NCI-H1105 treated with DMSO at 0.1 percent for 48 hours (cell line): ENCODE measurements around the gene PNPLA7.
"Not testable (repeated sequence)": the region's sequence is repeated elsewhere in the genome, so short reads cannot be mapped to it uniquely, and the experiment has no call there.

Experiments used
- DNase-seq: peaks from one replicate; lab custom pipeline; 2025; lab: John Stamatoyannopoulos, UW

The PNPLA7 gene

GRCh38 chr9:137478962-137479861, 71.0 kb downstream of the PNPLA7 start:
- DNase-seq: no peak

DNA sequence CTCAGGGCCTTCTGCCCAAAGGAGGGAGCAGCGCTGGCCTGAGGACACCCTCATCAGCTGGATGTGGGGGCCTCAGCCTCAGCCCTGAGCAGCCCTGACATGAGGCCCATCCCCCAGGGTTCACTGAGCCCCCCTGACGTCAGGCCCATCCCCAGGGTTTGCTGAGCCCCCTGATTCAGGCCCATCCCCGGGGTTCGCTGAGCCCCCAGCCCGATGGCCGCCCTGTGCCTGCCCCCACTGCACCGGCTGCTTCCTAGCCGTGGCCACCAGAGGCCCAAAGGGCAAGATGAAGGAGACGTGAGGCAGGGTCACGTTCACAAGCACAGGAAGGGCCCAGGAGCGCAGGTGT, 71.6 kb downstream of the PNPLA7 start:
- DNase-seq: no peak

DNA sequence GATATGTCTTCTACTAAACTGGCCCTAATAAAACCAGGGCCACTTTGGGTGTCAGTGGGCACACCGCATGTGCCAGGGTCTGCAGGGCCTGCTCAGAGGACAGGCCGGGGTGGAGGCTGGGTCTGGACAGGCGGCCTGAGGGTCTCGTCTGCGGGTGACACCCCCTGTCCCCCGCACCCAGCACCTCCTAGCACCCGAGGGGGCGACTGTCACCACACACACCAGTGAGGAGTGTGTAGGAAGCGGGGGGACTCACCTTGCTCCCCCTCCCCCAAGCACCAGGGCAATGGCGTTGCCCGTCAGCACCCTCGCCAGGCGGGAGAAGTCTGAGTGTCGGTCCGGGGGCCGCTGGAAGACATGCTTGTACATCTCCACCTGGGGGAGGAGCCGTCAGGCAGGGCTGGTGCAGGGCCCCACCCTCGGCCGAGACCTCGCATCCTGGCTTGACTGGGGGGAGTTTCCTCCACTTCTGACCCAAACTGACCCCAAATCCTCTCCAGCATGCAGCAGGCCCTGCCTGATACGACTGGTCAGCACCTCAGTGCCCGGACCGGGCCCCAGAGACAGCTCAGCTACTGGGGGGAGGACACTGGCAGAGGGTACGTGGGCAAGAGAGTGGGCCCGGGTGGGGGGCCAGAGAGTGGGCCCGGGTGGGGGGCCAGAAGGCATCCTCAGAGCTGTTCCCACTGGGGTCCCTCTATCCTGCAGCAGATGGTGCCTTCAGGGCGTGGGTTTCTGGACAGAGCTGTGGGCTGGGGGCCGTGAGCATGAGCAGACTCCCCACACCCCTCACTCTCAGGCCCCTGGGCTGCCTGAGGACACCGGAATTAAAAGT, 72.2 kb downstream of the PNPLA7 start:
- no peak for DNase-seq

GRCh38 chr9:137476856-137477255, 73.3 kb downstream of the PNPLA7 start:
- no peak for DNase-seq

GRCh38 chr9:137475666-137476065, 74.5 kb downstream of the PNPLA7 start:
- DNase-seq: no peak

DNA sequence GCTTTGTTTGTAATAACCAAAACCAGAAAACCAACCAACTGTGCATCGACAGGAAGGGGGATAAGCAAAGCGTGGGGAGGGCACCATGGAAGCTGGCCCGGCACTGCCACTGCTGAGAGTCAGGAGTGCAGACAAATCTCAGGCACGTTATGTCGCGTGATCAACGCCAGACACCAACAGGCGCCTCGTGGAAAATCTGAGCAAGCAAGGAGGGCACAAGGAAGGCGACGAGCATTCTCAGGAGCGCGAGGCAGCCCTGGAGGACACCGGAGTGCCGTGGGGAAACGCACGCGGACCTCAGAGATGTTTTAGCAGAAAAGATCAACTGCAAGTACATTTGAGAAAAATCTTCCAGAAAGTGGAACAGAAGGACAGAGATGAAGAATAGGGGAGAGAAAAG, 75.9 kb downstream of the PNPLA7 start:
- no peak for DNase-seq

- DNase-seq: no peak
Observed at GRCh38 chr9:137470785-137471184, 79.4 kb downstream of the PNPLA7 start.

DNA sequence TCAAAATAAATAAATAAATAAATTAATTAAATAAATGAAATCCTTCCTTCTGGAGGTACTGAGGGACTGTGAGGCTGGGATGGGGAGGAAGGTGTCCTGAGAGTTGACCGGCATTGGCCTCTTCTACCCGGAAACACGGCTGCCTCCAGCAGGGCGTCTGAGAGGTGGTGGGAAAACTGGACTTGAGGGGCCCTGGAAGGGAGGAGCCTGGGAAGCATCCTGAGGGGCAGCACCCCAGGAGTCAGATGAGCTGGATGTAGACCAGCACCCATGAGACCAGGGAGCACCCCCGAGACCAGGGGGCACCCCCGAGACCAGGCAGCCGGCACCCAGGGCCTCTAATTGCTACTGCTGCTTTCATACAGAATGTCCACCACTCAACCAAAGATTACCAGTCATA, 82.3 kb downstream of the PNPLA7 start:
- no peak for DNase-seq

DNA sequence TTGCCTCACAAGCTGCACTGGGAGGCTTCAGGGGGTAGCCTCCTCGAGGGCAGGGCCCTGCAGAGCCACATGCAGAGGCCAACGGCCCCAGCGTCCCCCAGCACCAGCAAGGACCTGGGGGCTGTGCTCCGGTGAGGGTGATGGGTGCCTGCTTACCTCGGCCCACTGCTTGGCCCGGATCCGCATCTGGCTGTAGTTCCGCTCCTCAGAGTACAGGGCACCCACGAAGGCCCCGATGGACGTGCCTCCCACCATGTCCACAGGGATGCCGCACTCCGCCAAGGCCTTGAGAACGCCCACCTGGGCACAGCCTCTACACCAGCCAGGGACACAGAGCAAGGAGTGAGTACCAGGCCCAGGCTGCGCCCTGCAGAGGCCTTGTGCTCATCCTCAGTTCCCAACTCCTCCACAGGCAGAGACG, 83.0 kb downstream of the PNPLA7 start:
- no peak for DNase-seq

GRCh38 chr9:137466389-137467085, 83.7 kb downstream of the PNPLA7 start:
- not testable (repeated sequence) for DNase-seq

DNA sequence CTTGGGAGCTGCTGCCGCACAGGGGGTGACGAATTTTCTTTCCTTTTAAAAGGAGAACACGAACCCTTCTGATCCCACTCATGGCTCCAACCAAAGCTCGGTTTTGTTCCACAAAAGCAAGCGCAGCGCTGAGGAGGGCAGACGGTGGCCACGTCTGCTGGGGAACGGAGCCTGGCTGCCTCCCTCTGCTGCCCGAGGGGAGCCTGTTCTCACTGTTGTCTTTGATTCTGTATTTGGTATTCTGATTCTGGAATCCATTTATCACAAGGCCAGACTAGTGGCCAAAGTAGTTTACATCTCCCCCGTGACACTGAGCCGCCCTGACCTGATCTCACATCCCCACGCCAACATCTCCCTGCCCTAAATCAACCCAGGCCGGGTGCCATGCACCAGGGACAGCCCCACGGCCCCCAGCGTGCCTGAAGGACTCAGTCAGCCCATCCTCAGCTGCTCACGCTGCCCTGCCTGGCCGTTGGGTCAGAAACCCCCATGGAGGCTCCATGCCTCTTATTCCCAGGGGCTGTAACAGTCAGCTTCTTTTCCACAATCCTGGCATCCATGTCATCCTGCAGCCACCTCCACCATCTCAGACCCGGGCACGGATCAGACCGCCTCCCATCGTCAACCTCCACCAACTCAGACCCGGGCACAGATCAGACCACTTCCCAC, 84.3 kb downstream of the PNPLA7 start:
- DNase-seq: no peak

DNA sequence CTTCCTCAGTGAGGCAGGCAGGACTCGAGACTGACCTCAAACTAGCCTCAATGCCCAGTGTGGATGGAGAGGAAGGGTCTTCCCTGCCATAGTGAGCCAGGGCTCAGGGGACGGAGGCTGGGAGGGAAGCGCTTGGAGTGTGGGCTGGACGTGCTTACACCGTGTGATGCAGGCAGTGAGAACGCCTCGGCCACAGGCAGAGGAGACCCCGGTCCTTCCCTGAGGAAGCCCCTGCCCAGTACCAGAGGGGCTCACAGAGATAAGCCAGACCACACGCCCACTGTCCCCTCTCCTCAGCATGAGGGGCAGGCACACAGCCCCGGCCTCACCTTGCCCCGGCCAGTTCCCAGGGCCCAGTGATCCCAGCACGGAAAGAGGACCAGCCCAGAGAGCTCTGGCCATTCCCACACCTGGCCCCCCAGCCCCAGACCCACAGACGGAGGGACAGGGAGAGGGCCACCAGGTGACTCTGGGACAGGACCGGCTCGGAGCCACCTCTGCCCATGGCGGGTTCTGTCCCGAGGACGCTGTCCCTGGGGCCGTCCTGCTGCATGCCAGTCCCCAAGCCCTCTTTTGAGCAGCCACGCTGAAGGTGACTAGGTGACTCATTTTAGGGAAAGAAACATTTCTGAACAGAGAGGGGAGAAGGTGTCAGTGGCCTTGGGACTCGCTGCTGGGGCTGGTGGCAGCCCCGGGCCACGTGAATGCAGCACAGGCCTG, 85.0 kb downstream of the PNPLA7 start:
- DNase-seq: no peak

DNA sequence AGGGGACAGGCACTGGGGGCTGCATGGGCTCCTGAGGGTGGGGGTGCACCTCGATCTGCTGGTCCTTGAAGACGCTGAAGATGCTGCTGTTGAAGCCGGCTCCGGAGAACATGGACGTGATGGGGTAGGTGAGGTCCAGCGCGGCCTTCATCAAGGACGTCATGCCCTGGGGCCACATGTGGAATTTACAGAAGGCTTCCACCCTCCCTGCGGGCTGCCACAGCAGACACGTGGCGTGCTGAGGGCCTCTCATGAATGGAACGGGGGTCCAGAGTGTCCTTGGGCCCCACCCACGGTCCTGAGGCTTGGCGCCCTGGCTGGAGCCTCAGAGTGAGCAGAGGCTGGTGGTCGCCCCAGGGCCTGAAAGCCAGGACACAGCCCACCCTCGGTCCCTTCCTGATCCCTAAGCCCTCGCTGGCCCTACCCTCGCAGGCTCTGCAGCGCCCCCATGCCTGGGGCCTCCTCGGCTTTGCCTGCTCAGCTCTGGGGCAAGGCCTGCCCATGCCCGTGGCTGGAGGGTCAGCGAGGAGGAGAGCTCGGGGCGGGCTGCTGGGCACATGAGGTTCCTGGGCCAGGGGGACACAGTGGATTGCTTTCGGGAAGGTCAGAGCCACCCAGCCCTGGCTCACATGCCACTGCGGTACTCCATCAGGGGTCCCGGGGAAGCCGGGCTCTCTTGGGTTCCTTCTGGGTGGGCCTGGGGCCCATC, 85.8 kb downstream of the PNPLA7 start:
- DNase-seq: no peak

DNA sequence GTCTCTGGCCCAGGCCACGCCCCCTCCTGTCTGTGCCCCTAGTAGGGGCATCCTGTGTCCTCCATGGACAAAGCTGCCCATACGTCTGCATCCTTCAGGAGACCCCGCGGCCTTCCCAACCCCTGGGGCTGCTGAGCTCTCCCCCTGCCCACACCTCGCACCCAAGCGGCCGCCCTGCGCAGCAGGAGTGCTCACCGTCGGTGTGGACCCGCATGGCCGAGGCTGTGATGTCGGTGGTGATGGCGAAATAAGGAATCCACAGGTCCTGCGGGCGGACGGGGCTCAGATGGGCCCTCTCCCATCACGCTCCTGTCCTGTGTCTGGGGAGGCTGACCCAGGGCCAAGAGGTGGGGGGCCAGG, 86.3 kb downstream of the PNPLA7 start:
- no peak for DNase-seq

GRCh38 chr9:137462986-137463930, 86.9 kb downstream of the PNPLA7 start:
- DNase-seq: no peak

GRCh38 chr9:137462396-137462985, 87.7 kb downstream of the PNPLA7 start:
- no peak for DNase-seq

DNA sequence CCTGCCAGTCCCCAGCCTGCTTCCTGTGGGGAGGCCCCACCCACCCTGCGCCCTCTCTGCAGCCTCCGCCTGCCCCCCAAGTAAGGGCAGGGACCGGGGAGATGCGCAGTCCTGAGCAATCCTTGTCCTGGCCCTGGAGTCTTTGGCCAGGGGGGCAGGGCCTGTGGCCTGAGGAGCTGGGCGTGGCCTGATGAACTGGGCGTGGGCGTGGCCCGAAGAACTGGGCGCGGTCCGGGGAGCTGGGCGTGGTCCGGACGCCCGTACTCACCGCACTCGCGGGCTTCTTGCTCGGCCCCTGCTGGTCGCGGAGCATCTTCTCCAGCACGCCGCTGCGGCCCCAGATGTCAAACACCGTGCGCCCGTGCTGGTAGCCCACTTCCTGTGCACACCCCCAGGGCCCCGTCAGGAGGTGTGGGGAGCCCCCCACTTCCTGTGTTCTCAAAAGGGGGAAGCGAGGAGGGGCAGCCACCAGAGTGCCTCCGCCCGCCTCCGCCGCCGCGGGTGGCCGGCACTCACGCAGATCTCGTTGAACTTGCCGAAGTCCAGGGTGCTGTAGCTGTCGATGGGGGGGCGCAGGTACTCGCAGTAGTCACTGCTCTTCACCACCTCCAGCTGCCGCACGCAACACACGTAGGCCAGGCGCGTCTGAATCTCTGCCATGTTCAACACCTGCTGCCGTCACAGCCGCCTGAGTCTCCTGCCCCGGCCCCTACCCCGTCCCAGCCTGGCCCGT, 88.4 kb downstream of the PNPLA7 start:
- no peak for DNase-seq

GRCh38 chr9:137461316-137461662, 88.9 kb downstream of the PNPLA7 start:
- DNase-seq: no peak
